Islet precursor cell (in vitro differentiated cells): ENCODE results near the gene MRPL44.
A peak's percentile ranks its signal among the peaks of the same experiment; 100 is the strongest.

Source experiments
- DNase-seq: peaks from one replicate; pipeline ENCODE4 v3.0.0-alpha.2; 2018

MRPL44 gene

DNA sequence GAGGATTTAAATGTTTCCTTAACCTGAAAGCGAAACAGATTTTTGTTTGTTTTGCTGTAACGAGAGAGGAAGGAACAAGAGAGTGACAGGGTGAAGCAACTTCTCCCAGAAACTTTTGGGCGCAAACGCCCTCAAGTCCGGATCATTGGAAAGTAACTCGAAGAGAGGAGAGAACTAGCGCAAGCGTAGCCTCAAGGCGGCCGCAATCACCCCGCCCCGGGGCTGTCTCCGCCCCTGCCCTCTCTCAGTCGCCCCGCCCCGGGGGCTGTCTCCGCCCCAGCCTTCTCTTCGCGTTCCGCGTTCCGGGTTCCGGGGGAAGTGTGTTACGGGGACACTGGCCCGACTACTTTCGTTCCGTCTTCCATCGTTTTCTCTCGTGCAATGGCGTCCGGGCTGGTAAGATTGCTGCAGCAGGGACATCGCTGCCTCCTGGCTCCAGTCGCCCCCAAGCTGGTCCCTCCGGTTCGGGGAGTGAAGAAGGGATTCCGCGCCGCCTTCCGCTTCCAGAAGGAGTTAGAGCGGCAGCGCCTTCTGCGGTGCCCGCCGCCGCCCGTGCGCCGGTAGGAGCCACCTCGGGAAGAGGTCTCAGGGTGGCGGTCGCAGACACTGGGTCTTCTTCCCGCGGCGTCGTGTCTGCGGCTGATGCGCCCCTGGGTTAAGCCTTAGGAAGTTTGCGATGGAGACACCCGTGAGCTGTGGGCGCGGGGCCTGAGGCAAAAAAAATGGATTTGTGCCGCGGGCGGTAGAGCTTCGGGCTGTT, at the start of gene MRPL44:
Gene MRPL44 (plus strand): TSS at position 372 of the 760 bp plus-strand sequence. CDS start 10 bp downstream, at position 382.
- peak; percentile 97 for DNase-seq

DNA sequence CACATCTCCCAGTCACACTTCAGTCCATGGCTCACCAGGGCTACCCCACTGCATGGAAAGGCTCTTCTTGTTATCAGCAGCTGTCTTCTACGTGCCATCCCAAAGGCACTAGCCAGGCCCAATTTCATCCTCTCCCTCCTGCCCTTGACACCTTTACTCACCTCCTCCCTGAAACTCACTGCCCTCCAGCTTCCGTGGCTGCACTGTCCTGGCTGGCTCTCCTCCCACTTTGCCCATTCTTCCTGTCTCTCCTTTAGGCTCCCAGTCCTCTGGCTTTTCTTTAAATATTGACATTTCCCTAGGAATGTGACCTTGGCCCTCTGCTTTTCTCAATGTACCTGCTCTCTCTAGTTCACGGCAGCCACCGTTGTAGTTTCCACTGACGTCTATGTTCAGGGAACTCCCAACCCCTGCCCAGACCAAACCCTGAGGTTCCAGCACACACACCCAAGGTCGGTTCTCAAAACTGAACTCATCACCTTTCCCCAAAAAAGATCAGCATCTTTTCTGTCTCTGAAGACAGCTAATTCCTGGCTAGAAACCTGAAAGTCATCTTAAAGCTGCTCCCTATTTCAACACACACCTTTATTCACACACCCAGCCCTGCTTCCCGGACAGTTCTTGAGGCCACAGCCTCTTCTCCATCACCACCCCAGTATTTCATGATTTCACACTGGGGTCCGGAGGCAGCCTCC, 48.8 kb upstream of the MRPL44 start:
- DNase-seq: peak; percentile 44

DNA sequence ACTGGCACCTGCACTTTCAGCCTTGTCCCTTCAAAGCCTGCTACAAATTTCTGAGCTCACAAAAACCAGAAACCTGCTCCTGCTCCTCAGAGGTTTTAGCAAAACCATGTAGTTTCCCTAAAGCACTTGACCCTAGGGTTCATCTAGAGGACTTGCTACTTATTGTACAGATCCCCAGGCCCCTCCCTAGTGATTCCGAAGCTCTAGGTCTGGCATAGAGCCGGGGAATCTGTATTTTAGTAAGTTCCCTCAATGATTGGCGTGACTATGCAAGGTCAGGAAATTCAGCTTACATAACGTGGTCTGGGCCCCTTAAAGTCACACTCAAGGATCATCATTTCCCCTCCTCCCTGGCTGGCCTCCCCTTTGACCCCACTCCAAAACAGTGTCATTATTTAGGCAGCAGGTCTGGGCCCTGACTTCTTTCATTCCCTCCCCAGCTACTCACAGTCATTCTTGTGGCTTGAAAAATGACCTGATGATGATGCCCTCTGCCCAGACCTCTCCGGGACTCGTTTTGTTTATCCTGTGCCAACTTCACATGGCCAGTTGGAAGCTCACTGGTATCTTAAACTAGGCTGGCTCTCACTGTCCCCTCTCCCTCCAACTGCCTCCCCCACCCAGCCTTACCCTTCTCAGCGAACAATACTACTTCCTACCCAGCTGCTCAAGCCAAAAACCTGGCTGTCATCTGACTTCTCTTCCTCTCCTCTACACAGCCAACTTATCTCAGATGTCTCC, 48.1 kb upstream of the MRPL44 start:
- no peak for DNase-seq

DNA sequence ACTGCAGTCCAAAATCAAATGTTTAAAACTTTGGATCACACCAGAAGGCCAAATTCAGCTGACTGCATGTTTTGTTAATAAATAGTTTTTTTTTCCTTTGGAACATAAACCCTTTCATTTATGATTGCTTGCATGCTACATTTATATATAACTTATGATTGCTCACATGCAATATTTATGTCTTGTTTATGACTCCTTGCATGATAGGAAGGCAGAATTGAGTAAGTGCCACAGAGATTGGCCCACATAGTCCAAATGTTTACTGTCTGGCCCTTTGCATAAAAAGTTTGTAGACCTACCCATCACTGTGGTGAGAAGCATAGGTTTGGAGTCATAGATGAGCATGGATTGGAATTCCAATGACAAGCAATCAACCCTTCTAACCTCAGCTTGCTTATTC, 42.9 kb upstream of the MRPL44 start:
- no peak for DNase-seq

DNA sequence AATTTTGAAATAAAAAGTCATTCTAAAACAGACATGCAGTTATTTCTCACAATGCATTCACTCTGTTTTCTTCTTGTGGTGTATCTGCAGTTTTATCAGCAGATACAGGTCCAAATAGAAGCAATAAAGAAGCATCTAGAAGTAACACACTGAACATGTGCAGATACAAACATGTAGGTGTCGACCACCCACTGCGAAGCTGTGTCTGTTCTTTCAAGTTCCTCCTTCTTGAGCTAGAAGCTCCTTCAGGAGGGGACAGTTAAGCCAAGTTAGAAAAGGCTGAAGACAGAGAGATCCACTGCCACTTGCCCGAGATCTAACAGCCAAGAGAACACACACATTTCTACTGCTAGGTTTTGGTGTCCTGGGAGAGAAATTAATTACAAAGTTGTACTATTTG, 42.2 kb upstream of the MRPL44 start:
- no peak for DNase-seq

DNA sequence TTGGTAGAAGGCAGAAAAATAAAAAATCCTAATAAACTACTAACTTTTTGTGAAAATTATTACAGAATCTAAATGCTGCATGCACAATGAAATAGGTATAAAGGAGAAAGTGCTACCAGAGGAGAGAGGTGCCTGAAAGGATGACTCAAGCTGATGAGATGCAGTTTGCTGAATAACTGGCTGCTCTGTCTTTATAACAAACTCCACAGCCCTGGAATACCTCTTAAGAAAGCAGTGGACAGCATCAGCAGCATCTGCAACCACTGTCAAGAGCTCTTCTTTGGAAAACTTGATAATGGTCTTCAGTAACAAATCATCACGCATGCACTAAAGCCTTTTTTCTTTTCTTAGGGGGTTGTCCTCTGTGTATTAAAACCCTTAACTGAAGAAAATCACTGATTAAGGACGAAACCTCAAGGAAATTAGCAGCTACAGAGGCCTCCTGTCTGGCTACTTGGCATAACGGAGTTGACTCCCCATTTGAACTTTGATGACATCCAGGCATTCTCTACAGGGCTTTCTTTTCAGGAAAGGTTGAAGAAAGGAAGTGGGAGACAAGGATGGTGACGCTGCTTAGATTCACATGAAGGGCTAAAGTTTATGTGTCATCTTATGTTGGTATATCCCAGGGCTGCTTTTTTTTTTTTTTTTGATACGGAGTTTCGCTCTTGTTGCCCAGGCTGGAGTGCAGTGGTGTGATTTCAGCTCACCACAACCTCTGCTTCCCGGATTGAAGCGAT, 40.9 kb upstream of the MRPL44 start:
- DNase-seq: no peak

DNA sequence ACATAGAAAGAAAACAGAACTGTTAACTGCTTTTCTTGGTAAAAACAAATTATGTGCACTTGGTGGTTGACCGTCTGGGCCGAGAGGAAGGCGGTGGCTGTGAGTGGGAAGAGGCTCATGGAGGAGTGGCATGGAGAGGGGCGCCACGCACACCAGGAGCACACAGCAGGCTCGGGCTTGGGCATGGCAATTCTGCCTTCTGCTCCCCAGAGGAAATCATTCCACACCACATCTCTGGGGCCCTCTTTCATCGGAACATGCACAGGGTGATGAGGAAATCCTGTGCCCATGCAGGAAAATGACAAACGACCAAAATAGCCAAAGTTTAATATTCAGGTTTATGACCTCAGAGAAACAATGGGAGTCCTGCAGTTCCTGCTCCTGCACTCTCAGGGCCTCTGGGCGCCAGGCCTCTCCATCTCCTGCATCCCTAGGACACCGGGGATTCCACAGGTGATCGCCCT, 38.6 kb upstream of the MRPL44 start:
- DNase-seq: no peak

DNA sequence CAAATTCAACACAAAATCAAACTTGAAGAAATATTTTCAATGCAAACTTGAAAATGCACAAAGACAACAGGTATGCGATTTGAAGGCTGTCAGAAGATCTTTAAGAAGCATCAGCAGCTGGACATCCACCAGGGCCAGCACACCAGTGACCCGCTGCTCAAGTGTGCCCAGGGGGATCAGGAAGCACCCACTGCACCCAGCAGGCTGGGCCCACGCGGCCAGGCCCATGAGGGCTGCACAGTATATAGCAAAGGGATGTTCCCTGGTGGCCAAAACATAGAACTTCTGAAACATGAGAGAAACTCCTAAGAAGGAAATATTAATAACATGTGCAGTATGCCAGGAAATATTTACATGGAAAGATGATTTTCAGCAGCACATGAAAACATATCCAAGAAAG, 37.2 kb upstream of the MRPL44 start:
- DNase-seq: no peak

DNA sequence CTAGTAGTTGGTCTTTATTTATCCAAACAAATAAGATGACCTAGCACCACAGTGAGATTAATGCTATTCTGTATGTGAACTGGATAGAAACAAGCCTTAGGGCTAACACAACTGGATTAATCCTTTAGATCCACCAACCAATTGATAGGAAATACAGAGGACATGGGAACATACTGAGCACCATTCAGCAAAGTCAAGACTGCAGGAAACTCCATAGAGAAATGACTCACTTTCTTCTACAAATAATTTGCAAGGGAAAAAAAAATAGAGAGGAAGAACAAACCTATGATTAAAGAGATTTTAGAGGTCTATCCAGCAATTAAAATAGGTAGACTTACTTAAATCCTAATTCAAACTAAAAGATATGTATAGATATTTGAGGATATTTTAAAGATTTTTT, 36.1 kb upstream of the MRPL44 start:
- no peak for DNase-seq

DNA sequence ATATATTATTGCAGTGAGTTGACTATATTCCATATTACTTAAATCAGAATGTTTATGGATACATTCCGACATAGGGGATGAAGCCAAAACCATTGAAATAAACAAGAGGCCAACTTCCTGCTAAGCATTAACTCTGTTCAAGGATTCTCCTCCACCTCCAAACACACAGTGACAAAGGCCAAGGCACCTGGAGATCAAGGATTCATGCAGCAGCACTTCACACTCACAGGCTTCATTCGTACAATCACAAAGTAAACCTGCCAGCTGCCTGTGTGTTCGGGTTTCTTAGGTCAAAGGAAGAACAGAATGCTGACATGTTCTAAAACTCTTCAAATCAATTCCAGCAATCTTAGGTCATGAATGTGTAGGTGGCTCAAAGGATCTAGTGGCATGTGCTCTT, 35.0 kb upstream of the MRPL44 start:
- DNase-seq: no peak

DNA sequence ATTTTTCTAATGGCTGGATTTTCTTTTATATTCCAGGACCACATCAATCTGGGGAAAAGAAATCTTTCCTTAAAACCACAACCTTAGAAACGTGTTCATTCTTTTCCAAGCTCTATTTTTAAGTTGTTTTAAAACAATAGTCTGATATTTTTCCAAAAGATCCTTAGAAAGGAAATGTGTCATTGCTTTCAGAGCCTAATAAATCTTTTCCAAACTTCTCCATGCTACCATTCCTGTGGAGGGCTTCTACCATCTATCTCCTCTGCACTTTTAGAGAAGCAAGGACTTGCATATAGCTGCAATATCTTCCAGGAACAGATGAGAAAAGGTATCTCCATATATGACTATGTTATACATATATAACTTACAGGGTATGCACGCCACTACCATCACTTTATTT, 33.3 kb upstream of the MRPL44 start:
- no peak for DNase-seq

DNA sequence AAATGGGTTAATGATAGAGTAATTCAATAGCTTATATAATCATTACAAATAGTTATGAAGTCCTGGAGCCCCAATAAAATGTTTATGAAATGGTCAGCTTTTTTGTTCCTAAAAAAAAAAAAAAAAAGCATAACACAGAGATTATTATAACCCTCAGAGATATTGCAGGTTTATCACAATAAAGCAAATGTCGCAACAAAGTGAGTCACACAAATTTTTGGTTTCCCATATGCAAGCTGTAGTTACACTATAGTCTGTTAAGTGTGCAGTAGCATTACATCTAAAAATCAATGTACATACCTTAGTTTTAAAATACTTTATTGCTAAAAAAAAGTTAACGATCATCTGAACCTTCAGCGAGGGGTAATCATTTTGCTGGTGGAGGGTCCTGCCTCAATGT, 32.2 kb upstream of the MRPL44 start:
- no peak for DNase-seq

DNA sequence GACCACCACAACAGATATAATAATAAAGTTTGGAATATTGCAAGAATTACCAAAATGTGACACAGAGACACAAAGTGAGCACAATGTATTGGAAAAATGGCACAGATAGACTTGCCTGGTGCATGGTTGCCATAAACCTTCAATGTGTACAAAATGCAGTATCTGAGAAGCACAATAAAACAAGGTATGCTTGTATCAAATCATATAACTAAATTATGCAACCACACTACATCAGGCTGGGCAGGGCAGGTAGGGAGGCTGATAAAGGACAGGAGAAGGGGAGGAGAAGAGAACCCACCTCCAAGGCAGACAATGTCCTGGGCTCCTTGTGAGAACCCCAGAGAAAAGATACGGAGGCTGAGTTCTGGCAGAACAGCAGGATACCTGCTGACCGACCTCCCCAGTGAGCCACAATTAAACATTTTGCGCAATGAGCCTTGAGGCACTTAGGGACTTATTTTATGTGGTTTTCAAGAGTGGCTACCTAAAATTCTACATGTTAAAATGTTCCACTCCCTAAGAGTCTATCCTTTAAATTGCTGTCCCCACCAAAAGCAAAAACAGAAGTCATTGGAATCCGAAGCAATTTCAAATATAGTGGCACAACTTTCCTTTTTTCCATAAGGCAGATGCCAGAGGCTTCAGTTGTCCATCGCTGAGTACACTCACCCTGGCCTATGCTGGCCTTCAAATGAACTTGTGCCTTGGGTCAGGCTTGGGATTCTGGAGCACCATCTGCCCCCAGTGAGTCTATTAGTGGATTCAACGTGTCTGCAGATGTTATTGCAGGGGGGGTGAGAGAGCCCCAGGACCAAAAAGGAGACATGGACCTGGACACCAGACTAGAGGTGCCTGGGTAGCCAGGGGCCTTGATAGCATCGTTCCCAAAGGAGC, 28.9 kb upstream of the MRPL44 start:
- DNase-seq: no peak

DNA sequence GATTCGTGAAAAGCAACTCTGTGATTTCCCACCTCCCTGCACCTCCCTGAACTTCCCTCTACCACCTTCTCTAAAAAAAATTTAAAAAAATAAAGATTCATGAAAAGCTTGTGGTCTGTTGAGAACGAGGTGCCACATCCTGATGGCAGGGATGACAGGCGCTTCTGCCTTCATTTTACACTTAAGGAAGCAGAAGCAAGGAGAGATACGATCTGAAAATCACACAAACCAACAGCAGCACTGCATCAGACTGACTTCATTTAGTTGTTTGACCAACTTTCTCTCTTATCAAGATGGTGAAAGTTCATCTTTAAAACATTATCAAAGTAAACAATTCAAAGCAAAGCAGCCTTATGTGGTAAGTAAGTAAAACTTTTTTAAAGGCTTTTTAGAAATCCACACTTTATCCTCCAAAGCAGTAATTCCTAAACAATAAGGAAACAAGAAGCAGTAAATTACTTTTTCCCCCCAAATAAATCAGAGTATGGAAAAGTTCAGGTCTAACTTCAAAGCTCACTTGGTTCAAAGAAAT, 27.6 kb upstream of the MRPL44 start:
- DNase-seq: no peak

DNA sequence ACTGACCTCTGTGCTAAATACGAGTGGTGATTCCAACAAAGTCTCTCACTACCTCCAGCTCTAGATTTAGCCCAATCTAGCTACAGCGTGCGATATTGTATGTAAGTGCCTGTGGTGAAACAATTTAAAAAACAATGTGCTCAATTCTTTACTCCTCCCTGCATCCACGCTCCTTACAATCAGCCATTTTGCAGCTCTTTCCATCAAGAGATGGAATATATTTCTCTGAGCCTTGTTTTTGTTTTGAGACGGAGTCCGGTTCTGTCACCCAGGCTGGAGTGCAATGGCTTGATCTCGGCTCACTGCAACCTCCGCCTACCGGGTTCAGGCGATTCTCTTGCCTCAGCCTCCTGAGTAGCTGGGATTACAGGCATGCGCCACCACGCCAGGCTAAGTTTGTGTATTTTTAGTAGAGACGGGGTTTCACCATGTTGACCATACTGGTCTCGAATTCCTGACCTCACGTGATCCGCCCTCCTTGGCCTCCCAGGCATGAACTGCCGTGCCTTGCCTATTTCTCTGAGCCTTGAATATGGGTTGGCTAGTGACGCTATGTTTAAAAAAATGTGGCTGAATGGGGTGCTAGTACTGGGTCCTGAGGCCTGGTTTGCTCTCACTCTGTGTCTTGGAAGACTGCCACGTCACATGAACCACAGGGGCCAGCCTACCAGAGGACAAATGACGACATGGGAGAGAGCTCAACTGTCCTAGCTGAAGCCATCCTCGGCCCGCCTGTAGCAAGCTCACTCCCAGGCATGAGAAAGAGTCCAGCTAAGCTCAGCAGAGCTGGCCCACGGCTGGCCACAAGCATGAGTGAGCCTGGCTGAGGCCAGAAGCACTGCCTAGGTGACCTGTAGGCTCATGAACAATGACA, 26.9 kb upstream of the MRPL44 start:
- no peak for DNase-seq

DNA sequence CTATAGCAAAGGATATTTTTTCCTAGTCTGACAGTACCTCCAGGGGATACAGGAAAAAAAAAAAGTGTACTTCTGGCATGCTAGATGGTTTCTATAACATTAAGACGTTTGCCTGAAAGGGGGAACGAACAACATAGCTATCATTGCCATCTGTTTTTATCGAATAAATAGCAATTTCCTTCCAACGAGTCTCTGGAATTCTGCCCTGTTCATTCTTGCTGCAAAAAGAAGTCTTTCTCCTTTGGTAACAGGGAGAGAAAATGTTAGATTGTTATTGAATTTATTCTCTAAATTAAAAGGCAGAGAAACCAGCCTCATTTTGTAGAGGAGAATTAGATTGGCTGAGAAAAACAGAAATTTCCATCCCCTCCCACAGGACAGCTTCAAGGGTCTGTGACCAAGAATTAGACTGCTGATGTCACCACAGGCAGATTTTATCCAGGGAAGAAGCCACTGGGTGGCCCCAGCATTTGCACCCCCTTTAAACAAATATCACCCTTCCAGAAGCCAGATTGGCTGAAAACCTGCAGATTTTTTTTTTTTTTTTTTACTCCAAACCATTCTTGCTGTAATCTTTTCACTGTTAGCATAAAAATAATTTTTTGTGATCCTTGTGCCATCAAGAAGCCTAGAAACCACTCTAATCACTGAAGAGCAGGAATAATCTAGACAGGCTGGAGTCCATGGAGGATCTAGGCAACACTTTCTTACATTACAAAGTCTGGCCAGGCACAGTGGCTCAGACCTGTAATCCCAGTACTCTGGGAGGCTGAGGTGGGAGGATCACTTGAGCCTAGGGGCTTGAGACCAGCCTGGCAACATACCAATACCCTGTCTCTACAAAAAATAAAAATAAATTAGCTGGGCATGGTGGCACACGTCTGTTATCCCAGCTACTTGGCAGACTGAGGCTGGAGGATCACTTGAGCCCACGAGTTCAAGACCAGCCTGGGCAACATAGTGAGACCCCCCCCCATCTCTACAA, 24.2 kb upstream of the MRPL44 start:
- no peak for DNase-seq

DNA sequence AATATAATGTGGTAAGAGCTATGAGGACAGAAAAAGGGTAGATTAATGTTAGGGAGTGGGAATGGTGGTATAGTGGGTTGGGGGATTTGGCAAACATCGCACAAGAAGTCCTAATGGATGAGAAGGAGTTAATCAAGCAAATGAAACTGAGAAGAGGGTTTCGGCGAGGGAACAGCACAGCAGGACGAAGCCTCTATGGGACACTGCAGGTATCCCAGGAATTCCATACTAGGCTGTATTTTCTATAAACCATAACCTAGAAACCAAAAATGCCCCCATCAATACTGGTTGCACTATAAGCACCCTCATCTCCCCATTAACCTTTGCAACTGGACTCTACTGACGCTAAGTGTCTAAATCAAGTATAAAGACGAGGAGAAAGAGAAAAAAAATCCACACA, 22.4 kb upstream of the MRPL44 start:
- no peak for DNase-seq

DNA sequence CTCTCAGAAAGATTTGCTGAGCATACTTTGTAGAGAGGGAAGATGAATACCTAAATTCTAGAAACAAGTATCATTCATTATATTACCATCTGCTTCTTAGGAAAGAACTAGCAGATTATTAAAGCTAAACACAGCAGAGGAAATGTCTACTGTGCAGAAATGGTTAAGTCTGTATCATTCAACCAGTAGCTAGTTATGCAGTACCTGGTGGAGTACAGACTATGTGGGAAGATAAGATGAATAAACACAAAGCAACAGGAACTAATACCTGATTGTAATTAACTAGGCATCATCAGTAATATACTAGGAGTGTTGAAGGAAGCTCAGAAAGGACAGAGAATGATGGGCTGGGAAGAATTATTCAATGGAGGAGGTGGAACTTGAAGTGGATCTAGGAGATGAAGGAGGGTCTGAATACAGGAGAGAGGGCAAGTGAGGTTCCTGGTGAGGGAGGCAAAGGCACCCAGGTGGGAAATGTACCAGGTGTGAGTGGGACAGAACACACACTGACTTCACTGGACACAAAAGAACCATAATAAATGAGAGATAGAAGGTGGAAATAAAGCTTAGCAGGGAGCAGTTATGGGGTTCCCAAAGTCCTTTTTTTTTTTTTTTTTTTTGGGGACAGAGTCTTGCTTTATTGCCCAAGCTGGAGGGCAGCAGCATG, 21.7 kb upstream of the MRPL44 start:
- DNase-seq: no peak

DNA sequence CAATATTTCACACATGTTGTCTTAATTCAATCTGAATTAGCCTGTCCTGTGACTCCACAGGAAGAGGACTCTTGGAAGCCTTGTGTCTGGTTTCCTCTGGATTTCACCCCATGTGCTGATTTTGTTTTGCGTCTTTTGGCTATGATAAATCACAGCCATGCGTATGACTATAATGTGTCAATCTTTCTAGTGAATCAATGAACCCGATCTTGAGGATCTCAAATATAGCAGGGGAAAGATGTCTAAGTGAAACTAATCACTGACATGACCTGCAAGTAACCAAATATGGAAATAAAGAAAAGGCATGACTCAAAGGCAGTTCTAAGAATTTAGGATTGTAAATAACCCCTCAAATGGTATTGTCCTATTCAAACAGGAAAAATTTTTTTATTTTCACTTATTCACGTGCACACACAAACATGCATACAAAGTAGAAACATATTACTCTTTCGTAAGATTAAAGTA, 20.4 kb upstream of the MRPL44 start:
- DNase-seq: no peak
